DMS53 (cell line): ENCODE results near the gene SMTN.
A peak's percentile ranks its signal among the peaks of the same experiment; 100 is the strongest.
"Not testable (repeated sequence)": the region's sequence is repeated elsewhere in the genome, so short reads cannot be mapped to it uniquely, and the experiment has no call there.

Source experiments
- DNase-seq: peaks from one replicate; lab custom pipeline; 2025; lab: John Stamatoyannopoulos, UW

SMTN gene

DNA sequence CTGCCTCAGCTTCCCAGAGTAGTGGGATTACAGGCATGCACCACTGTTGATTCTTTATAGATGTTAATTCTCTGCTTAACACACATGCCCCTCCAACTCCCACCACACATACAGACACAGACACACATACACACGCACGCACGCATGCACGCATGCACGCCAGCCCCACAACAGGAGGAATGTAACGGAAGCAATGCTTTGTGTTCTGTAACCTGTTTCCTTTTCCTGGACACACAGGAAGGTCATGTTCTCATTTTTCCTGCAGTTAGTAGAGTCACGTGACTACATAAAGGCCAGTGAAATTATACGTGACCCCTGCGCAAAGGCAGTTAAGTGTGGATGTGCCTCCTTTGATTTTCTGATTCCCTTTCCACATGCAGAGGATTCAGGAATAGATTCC lies 8.0 kb upstream of the SMTN start:
- DNase-seq: not testable (repeated sequence)

DNA sequence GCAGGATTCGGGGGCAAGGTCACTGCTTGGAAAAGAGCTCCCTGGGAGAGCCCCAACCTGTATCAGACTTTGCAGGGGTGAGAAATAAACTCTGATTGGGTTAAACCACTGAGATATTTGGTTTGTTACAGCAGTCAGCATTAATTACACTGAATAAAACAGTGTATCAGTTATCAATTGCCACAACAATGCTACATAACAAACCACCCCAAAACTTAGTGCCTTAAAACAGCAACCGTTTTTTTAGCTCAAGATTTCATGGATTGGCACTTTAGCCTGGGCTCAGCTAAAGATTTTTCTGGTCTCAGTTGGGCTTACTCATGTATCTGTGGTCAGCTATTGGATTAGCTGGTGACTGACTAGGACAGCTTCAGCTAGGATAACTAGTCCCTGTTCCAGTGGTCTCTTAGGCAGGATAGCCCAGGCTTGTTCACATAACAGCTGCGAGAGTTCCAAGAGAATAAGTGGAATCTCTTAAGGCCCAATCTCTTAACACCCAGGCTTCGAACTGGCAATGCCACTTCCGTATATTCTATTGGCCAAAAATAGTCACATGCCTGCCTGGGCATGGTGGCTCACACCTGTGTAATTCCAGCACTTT lies 7.5 kb upstream of the SMTN start:
- not testable (repeated sequence) for DNase-seq

DNA sequence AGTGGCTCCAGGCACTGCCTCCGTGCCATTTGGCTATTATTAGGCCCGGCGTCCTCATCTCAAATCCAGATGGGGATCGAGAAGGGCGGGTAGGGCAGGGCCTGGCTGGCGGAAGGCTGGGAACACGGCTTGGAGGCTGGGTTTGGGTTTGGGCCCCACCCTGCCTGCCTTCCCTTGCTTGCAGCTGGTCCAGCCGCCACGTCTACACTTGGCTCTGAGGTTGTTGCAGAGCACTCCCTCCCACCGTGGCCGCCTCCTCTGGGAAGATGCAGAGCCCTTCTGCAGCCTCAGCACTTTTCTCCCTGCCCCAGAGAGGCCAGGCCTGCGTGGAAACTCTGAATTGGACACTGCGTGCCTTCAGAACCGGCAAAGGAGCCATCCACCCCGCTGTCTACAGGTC lies 5.2 kb upstream of the SMTN start:
- no peak for DNase-seq

DNA sequence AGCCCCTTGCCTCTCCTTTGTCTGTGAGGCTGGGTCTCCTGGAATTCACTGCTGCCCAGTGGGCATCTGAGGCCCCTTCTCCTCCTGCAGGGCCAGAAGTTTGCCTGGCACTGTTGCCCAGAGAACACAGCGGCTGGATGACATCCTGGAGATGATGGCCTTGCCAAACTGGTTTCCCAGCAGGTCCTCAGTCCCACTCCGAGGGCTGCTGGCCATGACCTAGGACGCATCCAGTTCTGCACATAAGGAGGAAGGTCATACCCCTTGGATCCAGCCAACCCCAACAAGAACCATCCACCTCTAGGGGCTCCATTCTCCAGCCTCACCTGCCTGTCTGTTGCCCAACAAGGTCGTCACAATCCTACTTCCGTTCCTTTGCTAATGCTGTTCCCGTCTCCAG lies 3.4 kb upstream of the SMTN start:
- DNase-seq: peak; percentile 57

DNA sequence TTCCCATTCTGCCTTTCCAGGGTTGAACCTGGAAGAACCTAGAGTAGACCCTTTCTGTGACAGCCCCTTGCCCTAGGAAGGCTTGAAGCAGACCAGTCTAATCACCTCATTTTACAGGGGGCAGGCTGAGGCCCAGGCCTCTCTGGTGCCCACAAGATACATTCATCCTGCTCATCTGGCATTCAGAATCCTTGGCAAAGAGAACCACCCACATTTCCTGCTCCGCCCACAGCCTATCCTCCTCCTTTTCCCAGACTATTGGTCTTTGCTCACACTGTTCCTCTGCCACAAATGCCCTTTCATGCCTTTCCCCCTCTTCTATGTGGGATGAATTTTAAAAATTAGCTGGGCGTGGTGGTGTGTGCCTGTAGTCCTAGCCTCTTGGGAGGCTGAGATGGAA lies 2.7 kb upstream of the SMTN start:
- DNase-seq: peak; percentile 38

DNA sequence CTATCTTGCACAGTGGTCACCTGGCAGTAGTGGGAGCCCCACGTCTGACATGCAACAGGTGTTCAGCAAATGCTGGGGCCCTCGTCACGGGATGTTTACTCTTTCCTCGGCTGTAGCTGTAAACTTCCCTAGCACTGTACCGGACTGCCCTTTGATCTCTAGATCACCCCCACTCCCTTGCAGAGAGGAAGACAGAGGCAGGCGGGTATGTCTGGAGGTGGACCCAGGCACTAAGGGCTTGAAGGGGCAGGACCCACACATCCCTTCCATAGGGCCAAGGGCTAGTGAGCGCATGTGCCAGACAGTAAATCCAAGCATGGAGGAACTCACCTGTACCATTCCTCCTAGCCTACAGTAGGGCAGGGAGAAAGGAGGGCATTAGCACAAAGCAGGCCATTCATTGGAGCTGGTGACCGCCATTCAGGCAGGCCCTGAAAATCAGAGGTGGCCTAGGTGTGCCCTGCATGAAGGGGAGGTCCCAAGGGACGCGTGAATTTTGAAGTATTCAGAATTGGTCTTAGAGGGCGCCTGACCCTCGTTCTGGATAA lies 1.9 kb upstream of the SMTN start:
- DNase-seq: peak; percentile 94

DNA sequence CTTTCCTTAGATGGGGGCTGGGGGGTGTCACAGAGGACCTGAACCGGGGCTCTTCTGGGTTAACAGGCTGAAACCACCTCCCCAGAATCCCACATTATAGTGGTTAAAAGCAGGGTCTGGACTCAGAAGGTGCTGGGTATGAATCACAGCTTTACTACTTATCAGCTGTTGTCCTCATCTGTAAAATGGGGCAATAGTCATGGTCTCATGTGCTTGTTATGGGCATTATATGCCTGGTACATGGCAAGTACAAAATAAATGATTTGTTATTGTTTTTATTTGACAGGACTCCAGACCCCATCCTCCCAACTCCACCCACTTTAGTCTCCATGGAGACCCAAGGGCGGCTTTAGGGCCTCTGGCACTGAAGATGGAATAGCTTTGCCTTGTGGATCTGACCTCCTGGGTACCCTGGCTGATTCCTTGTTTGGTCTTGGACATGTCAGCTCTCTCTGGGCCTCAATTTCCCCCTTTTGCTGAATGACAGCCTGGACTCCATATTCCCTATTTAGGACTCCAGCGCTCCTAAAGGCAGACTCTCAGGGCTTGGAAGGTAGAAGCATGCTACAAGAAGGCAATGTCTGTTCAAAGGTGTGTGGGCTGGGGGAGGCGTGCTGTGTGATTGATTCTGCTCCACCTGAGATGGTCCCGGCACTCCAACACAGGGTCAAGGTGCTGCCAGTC lies 812 bp upstream of the SMTN start:
- peak; percentile 41 for DNase-seq

DNA sequence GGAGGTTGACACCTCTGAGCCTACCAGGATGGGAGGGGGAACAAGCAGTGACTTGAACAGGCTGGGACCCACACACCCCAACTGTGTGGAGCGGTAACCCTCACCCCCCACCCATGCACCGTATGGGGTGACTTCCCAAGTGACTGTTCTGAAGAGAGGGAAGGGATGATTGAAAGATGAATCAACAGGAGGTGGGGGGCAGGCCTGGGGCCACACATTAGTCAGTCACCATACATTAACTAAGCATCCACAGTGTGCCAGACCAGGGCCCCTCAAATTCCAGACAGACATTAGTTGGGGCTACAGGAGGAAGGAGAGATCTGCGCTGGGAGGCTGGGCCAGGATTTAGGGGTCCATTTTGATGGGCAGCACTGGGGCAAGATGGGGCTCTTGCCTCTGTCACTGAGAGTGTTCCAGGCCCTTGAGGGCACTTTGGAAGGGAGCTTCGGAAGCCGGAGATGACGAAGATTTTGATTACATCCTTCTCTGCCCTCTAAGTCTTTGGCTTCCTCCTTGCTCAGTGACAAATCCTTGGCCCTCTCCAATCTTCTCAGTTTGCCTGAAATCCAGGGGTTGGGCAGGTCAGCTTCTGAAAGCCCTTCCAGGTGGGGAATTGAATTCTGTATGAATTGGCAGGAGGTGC lies 966 bp downstream of the SMTN start:
- DNase-seq: no peak

DNA sequence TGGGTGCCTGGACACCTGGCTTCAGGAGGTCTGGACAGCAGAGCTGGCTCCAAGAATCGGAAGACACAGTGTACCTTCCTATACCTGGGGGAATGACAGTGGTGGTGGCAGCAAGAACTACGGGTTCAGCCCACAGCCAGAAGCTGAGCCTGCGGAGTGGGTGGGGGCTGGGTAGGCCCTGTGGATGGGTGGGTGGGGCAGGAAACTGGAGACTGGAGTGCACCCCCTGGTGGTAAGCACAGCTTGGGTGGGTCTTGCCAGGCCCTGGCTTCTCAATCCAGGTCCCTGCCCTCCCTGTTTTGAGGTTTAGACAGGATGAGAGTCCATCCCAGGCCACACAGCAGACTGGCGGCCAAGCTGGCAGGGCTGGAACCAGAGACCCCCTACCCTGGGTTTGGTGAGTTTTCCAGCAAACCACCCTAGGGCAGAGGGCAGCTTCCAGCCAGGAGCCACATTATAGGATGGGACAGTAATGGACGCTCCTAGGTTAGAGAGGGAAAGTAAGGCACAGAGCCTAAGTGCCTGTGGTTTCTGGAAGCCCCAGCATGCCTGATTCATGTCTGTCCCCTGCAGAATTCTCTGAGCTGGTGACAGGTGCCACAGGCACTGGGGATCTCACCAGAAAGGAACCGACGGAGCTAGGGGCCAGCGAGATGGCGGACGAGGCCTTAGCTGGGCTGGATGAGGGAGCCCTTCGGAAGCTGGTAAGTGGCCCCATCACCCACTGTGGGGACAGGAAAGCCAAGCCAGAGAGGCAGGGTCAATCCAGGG lies 1.7 kb downstream of the SMTN start:
- peak; percentile 24 for DNase-seq

DNA sequence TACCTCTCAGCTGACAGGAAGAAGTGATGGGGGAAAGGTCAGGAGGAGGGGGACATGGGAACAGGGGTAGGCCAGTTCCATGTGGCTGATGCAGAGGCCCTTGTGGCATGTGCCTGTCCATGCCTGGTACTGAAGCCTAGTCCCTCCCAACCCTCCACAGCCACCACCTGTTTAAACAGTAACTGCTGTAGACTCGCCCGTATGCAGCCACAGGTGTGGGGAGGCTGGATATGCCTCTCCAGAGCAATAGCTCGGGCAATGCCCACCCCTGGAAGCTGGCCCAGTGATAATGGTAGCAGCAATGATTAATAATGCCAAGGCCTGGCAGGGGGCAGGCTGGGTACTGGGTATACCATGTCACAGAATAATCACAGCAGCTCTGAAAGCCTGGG lies 2.3 kb downstream of the SMTN start:
- peak; percentile 71 for DNase-seq

DNA sequence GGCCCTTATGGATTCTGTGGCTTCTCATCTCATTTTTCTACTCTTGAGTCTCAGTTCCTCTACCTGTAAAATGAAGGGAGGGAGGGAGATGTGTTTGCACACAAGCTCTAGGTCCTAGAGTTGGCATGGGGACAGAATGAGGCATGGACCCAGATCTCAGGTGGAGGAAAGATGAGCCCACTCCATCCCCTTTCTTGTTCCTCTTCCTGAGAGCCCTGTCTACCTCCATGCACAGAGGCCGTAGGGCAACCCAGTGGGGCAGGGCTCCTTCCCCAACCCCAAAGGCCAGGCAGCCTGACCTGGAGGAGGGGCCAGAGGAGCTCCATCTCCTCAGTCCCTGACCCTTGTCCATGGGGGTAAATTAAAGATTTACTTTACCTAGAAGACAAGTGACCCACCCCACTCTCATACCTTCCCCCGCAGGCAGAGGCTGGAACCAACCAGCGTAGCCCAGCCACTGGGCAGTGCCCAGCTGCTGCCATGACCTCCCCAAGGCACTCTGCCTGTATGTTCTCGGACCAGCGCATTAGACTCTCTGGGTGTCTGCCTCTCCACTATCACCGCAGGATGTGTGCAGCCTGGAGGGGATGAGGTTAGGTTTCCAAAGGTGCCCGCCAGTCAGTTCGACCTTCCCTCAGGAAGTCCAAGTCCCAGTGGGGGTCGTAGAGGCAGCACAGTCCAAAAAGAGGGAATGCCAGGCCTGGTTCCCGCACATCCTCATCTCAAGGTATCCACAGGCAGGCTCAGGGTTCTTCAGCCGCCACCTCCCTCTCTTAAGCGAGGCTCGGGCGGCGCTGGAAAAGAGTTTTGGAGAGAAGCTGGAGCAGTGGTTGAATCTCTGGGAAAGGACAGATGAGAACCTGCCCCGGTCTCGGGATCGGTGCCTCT lies 3.0 kb downstream of the SMTN start:
- no peak for DNase-seq

DNA sequence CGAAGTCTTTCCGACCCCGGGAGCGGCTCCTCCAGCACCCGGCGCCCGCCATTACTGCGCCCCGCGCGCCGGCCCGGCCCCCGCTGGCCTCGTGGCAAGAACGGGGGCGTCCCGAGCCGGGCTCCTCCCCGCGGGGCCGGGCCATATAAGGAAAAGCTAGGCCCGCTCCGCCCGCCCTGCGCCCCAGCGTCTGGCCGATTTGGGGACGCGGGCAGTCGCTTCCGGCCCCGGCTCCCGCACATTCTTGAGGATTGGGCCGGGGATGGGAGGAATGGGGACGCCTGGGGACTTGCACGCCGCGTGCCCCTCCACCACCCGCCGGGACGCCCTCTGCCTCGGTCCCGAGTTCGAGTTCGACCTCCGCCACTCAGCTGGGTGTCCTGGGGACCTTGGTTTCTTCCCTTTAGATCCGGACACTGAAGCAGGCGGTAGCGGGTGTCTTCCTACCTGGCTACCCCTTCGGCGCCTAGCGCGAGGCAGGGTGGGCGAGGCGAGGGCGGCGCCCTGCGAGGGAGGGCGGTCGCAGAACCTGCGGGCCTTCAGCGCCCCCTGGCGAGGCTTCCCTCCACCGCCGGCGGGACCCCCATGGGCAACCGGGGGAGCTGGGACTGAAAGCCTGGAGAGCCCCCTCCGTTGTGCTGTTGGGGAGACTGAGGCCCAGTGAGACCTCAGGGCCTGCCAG lies 3.8 kb downstream of the SMTN start:
- DNase-seq: no peak

DNA sequence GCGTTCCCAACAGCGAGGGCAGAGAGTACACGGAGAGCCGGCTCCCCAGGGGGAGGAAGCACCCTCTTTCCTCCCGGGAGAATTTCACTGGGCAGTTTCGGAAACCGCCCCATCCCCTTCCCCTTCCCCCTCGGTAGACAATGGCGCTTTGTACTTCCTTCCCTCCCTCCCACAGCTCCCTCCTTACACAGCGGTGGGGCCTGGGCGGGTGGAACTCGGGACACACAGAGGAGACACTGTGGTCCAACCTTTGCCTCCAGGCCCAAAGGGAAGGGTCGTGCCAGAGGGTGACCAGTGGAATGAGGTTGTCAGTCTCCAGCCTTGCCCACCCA lies 4.3 kb downstream of the SMTN start:
- DNase-seq: no peak

DNA sequence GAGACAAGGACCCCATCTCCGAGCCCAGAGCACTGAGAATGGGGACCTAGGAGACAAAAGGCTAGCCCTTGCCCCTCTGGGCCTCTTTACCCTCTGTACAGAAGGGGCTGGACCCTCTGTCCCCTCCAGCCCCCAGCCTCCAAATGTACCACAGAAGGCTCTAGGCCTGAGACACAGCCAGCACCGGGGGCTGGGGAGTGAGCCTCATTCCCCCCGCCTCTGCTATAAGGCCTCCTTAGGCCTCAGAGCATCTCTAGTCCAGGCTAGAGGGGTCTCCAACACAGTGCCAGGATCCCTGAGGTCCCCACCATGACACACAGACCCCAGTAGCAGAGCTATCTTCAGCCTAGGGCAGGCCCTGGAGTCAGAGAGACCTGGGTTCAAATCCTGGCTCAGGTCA lies 4.8 kb downstream of the SMTN start:
- no peak for DNase-seq

DNA sequence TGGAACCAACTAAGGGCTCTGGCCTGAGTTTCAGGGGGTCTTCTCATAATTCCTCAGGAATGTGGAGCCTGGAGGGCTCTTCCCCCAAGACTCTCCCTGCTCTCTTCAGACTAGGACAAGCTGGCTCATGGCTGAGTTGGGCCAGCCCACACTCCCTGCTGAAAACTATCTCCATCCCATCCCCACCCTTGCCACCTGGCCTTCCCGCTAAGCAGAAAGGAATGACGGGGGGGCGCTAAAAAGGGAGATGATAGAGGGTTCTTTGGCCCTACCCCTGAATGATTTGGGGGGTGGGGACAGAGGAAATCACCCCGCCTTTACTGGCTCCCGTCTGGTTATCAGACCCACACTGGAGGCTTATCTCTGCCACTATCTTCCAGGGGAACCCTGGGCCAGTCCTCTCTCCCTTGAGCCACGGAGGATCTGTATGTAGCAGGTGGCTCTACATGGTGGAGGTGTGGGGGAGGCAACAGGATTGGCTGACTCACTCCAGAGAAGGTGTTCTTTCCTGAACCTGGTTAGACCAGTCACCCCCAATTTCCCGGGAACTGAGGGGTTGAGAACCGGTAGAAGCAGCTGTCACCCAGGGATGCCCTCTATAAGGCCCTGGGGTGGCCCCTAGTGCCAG lies 5.7 kb downstream of the SMTN start:
- no peak for DNase-seq

DNA sequence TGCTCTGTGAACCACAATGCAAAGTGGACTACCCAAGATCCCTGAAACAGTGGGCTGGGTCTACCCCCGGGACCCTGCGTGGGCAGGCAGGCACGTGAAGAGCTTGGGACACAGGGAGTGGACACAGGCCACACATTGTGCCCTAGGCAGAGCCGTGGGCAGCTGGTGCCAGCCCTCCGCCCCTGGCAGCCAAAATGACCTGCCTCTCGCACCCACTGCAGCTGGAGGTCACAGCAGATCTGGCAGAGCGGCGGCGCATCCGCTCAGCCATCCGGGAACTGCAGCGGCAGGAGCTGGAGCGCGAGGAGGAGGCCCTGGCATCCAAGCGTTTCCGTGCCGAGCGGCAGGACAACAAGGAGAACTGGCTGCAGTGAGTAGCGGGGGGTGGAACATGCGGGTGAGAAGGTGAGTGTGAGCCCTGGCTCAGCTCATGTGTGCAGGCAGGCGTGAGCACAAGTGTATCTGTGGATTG lies 6.7 kb downstream of the SMTN start:
- DNase-seq: no peak

DNA sequence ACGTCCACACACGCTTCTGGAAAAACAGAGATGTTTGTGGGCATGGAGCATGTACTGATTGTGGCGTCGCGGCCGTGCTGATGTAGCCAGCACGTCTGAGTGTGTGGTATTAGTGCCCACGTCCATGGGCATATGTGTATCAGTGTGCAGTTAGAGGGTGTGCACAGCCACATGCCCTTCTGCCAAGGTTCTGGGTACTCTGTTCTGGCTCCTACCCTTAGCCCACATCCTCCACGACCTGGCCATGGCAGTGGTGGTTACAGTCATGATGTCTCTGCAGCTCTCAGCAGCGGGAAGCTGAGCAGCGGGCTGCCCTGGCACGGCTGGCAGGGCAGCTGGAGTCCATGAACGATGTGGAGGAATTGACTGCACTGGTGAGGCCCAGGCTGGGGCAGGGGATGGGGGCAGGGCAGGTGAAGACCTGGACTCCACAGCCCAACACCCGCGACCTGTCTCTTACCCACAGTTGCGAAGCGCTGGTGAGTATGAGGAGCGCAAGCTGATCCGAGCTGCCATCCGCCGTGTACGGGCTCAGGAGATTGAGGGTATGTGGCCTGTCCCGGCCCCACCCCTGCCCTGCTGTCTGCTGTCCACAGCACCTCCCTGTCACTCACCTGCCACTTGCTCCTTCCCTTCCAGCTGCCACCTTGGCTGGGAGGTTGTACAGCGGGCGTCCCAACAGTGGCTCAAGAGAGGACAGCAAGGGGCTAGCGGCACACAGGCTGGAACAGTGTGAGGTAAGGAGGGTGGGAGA lies 7.3 kb downstream of the SMTN start:
- no peak for DNase-seq

DNA sequence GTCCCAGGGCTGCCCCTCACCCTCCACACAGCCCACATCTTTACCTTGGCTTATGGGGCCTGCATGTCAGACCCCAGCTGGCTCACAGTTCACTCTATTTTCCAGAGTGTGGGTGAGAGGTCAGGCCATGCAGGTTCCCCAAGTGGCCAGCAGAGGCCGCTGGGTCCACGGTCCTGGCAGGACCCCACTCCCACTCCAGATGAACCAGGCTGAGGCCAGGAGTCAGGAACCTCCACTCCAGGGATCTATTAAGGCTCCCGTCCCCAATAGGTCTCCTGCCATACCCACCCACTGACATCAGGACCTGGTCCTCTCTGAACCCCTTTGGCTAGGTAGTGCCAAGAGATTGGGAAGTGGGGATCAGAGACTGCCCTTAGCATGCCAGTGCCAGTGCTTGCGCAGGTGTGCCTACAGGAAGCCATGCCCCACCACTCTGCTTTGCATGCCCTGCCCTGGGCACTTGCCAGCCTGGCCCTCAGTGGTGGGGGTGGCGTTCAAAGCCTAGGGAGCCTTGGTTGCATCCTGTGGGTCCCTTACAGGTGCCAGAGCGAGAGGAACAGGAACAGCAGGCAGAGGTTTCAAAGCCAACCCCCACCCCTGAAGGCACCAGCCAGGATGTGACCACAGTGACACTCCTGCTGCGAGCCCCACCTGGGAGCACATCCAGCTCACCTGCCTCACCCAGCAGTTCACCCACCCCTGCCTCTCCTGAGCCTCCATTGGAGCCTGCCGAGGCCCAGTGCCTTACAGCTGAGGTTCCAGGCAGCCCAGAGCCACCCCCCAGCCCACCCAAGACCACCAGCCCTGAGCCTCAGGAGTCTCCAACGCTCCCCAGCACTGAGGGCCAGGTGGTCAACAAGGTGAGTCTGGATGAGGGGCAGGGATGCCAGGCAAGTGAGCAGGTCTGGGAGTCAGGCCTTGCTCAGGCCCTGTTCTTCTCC lies 8.3 kb downstream of the SMTN start:
- peak; percentile 33 for DNase-seq
